ENCODE measurements around the gene DYNLT3.
A peak's percentile ranks its signal among the peaks of the same experiment; 100 is the strongest.

The DYNLT3 gene

GRCh38 chrX:37844622-37845021 is 2.7 kb downstream of the DYNLT3 start:
- no peak for DNase-seq (ENCODE audit: low read depth, low spot score)

DNA sequence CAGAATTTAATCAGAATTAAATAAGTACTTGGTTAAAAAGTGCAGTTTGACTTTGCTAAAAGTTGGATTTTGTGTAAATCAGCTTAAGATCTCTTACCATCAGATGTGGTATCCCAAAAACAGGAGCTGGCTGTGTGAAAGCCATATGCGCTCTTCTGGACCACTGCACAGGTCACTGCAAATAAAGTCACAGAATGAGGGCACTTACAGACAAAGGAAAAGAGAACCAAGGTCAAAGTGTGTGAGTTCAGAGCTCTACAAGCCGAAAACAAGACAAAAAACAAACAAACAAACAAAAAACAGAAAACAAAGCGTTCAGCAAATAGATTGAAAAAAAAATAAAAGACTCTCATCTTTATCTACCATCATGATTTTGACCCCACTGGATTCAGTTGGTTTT is 6.4 kb downstream of the DYNLT3 start:
- no peak for DNase-seq (ENCODE audit: low read depth, low spot score)

DNA sequence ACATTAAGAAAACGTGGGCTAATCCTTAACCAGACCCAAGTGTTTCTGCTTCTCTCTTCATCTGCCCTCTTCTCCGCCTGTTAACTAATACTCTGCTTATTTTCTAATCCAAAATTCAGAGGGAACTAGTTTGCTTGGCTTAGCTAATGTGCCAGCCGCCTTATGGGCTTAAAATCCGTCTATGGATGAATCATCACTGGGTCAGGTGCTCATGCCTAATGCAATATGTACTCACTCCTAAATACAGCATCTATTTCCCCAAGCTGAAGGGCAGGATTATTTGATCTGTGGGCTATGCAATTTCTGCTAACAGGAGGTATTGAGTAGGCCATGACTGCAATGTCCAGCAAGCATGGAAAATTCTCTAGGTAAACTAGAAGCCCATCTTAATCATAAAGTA is 12.4 kb downstream of the DYNLT3 start:
- DNase-seq (ENCODE audit: low read depth, low spot score), result no peak

GRCh38 chrX:37830371-37830770 is 17.0 kb downstream of the DYNLT3 start:
- no peak for DNase-seq (ENCODE audit: low read depth, low spot score)

- DNase-seq (ENCODE audit: low read depth, low spot score), result no peak
Observed at GRCh38 chrX:37829721-37830120, 17.6 kb downstream of the DYNLT3 start.

DNA sequence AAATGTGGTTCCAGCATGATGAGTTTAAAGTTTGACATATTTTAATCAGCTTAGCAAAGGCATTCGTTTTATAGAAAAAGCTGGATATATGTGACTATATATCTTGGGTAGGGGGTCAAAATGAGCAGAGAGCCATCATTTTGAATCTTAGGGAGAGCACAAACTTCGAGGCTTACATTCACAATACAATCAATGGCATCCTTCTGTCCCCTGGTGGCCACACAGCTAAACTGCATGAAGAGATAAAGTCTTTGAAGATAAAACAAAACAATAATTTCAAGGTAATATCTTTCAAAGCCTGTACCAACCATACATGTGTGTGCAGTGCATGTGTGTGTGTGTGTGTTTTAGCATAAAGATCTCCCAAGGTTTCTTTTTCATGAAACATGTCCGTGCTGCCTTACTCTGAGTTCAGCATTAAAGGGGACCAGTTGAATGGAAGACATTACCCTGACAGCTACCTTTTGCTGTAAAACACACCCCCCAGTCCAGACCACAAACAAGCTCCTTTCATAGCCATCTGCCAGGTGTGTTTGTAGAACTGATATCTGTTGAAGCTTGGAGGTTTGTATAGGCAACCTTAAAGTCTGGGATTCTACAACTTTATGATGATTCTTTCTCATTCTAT is 22.0 kb downstream of the DYNLT3 start:
- peak; percentile 22 for DNase-seq (ENCODE audit: low read depth, low spot score)

DNA sequence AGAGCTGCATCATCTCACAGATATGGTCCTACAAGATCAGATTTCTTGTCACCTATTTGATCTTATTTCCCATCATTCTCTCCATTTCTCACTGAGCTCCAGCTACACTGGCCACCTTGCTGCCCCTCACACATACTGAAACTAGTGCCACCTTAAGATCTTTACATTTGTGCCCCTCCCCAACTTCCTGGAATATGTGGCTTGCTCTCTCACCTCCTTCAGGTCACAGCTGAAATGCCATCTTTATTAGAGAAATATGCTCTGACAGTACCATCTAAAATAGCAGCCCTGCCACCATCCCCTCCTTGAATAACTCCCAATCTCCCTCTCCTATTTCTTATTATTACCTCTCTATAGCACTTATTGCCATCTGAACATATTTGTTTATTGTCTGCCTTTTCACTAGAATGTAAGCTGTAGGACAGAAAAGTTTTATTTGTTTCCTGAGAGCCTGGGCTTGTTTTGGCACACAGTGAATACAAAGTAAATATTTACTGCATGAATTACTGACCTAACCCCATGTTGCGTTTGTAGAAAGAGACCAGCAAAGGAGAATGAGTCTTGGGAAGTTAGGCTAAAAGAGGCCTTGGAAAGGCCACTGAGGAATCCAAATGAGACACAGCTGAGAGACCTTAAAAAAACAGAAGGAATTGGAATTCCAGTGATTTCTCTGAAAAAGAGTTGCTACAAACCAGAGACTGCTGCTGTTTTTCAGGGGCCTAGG is 22.7 kb downstream of the DYNLT3 start:
- DNase-seq (ENCODE audit: low read depth, low spot score), result no peak

GRCh38 chrX:37820646-37821045 is 26.7 kb downstream of the DYNLT3 start:
- DNase-seq (ENCODE audit: low read depth, low spot score), result no peak

DNA sequence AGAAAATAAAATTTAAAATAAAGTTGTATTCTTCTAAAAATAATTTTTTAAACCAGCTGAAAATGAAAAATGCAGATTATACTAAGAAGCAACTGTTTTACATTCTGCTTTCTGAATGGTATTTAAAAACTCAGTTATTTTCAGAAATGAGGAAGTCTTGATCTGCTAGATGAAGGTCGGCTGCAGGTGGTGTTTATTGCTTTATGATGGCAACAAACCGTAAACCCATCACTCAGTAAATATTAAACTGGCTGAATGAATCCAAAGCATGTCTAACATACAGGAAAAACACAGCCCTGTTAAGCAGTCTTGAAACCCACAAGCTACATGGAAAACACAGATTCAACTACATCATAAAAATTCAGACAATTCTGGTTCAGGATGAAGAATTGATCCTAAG is 29.3 kb downstream of the DYNLT3 start:
- DNase-seq (ENCODE audit: low read depth, low spot score), result no peak

GRCh38 chrX:37817579-37817978 is 29.8 kb downstream of the DYNLT3 start:
- no peak for DNase-seq (ENCODE audit: low read depth, low spot score)

DNA sequence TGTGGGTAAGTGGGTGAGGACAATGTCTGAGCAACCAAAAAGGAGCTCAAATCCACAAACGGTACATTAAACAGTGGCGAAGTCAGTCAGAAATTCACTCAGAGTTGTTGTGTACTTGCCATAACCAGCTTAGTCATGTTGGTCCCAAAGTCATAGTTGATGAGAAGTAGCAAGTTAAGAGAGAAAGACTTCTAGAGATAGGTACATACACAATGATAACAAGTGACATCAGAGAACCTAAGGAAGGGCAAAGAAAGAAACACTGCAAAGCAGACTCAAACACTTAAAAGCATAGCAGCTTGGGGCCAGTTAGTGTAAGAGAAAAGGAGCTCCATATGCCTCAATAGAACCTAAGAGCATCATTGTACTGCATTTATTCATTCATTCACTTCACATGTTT is 30.2 kb downstream of the DYNLT3 start:
- DNase-seq (ENCODE audit: low read depth, low spot score), result no peak

- DNase-seq (ENCODE audit: low read depth, low spot score), result no peak
Observed at GRCh38 chrX:37816766-37817165, 30.6 kb downstream of the DYNLT3 start.

- no peak for DNase-seq (ENCODE audit: low read depth, low spot score)
Observed at GRCh38 chrX:37815366-37815765, 32.0 kb downstream of the DYNLT3 start.

- no peak for DNase-seq (ENCODE audit: low read depth, low spot score)
Observed at GRCh38 chrX:37813570-37813969, 33.8 kb downstream of the DYNLT3 start.

GRCh38 chrX:37812110-37812509 is 35.3 kb downstream of the DYNLT3 start:
- no peak for DNase-seq (ENCODE audit: low read depth, low spot score)

DNA sequence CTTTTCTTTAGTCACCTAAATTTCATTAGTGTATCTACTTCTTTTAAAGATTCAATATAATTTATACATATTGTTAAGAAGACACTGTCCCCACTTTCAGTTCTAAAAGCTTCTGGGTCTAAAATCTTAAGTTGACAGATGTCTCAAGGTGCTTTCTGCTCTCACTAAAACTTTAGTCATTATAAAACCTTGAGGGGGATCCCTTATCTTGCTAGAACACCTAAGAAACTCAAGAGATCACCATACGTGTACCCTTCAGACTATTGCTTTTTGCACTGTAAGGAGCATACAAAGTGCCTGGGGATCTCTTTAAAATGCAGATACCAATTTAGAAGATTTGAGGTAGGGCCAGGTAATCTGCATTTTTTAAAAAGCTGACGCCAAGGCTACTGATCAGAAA is 37.4 kb downstream of the DYNLT3 start:
- no peak for DNase-seq (ENCODE audit: low read depth, low spot score)

DNA sequence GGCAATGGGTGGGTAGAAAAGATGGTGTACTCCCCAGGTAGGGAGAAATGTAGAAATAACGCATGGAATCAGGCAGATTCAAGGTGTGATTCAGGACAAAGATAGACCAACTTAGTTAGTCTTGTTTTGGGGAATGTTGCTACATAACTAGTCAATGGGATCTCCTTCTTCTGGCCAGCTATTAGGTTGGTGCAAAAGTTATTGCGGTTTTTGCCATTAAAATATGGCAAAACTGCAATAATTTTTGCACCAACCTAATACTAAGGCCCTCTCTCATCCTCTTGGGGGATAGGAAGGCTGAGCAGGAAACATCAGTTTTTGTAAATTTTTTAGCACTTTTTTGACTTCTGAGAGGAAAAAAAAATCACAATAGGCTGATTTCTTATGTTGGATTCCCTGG is 44.3 kb downstream of the DYNLT3 start:
- no peak for DNase-seq (ENCODE audit: low read depth, low spot score)

DNA sequence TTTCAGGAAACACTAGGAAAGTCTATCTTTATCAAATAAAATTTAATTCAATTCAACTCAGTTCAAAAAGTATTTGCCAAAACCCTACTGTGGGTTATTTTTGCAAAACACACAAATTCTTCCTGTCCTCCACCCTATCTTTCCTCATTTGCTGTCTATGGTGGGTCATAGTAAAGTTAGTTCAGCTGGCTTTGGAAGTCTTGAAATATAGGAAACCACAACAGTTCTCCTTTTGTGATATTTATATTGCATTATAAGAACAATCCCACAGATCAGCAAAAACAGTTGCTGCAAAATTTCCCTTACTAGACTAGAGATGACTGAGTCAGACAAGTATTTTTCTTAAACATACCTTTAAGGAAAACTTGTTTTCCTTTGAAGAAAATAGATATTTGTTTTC is 45.3 kb downstream of the DYNLT3 start:
- no peak for DNase-seq (ENCODE audit: low read depth, low spot score)

- no peak for DNase-seq (ENCODE audit: low read depth, low spot score)
Observed at GRCh38 chrX:37800717-37801116, 46.7 kb downstream of the DYNLT3 start.

- DNase-seq (ENCODE audit: low read depth, low spot score), result no peak
Observed at GRCh38 chrX:37799936-37800335, 47.4 kb downstream of the DYNLT3 start.

DNA sequence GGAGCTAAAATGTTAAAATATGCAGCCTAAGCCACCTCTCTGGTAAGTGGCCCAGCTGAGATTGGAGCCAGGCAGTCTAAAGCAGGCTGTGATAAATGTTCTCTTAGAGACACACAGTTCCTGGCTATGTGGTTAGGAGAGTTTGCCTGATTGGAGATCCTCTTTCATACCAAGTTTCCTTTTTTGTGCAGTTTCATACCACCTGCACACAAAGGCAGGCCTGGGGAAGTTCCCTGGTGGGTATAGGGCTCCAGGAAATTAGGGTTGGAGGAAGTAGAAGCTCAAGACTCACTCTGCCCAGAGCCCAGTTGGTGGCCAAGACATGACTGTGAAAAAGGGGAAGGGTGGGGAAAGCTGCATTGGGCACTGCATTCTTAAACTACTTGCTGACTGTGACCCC is 50.6 kb downstream of the DYNLT3 start:
- no peak for DNase-seq (ENCODE audit: low read depth, low spot score)

DNA sequence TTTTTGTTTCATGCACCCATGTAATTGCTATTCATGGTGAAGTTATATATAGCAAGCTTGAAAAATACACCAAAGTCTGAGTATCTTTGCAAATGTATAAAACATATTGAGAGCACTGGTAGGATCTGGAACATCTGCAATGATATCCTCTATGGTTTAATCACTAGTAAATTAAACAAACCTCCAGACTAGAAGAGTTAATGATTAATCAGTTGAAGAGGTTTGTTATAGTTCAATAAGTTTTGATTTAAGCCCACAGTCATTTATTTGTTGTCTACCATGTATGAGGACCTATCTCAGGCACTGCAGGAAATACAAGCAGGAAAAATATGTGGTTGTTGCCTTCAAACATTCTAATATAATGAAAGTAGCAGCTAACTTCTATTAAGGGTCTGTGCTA is 51.1 kb downstream of the DYNLT3 start:
- no peak for DNase-seq (ENCODE audit: low read depth, low spot score)
